A375 (cell line): ENCODE measurements around the gene SMR3B. TPM values are rescaled to one million over a fixed set of nuclear protein-coding genes. Genes with fewer than 3 reads are reported as not detected.

ENCODE experiments used
- total RNA-seq: library from RNA; depleted of rRNA; stranded (reverse); fragments of >200 nt; shearing (Covaris generic); gene quantifications from 2 replicates; pipeline ENCODE4 v1.2.3, GENCODE V29; 2014; rRNA removed

Gene SMR3B
- not detected in 2 replicates for total RNA-seq

GRCh38 chr4:70382691-70383181, at the start of gene SMR3B:
Gene SMR3B (plus strand): TSS chr4:70383131. CDS start chr4:70384511, 1,380 bp downstream.

GRCh38 chr4:70334681-70335080, 48.2 kb upstream of the SMR3B start, which contains the start of gene CABS1:
Gene CABS1 (plus strand): TSS chr4:70334981. CDS start chr4:70335040, 59 bp downstream.

GRCh38 chr4:70360460-70360859, 22.5 kb upstream of the SMR3B start, which contains the start of gene SMR3A:
Gene SMR3A (plus strand): TSS chr4:70360760. CDS start chr4:70362116, 1,356 bp downstream.

GRCh38 chr4:70397580-70397979, 14.6 kb downstream of the SMR3B start, which contains the start of gene OPRPN:
Gene OPRPN (plus strand): TSS chr4:70397940. CDS start chr4:70399286, 1,346 bp downstream.

Other genes starting within 250 kb of the SMR3B start
- gene PRR27, start 228.9 kb upstream of the SMR3B start, total RNA-seq: not detected in 2 replicates
- not detected in 2 replicates for gene ODAM, start 187.4 kb upstream of the SMR3B start, total RNA-seq
- gene FDCSP, start 157.0 kb upstream of the SMR3B start, total RNA-seq: not detected in 2 replicates
- gene CSN3, start 140.5 kb upstream of the SMR3B start, total RNA-seq: not detected in 2 replicates
- gene CABS1, start 48.1 kb upstream of the SMR3B start, total RNA-seq: not detected in 2 replicates
- gene SMR3A, start 22.4 kb upstream of the SMR3B start, total RNA-seq: not detected in 2 replicates
- not detected in 2 replicates for gene OPRPN, start 14.8 kb downstream of the SMR3B start, total RNA-seq
- gene MUC7, start 89.1 kb downstream of the SMR3B start, total RNA-seq: not detected in 2 replicates
- gene AMTN, start 135.4 kb downstream of the SMR3B start, total RNA-seq: not detected in 2 replicates
- gene AMBN, start 209.1 kb downstream of the SMR3B start, total RNA-seq: not detected in 2 replicates
- not detected in 2 replicates for gene ENAM, start 245.6 kb downstream of the SMR3B start, total RNA-seq